Calu3 (cell line): ENCODE results near the gene SDHA. TPM values are rescaled to one million over a fixed set of nuclear protein-coding genes. Genes with fewer than 3 reads are reported as not detected.

ENCODE experiments used
- BruUV-seq: library from RNA; stranded (reverse); fragments of 400-500 nt; replicated peaks from 2 replicates; lab custom pipeline; 2021; lab: Mats Ljungman, UMichigan
- CTCF ChIA-PET: fragments of 300-600 bp; sonication (Branson Sonifier 250); formaldehyde crosslinking; loops from one replicate; lab custom pipeline; 2022; ENCODE audit warnings: antibody characterized with exemption; lab: Charles Lee
- DNase-seq: peaks from one replicate; pipeline ENCODE4 v3.0.0; 2022
- H3K27ac Mint-ChIP-seq: one replicate; pipeline ENCODE4 v1.8.0; 2022; ENCODE audit warnings: mixed read lengths; ENCODE audit not compliant: unreplicated experiment
- H3K27me3 Mint-ChIP-seq: one replicate; pipeline ENCODE4 v1.8.0; 2022; ENCODE audit warnings: mixed read lengths; ENCODE audit not compliant: unreplicated experiment
- H3K36me3 Mint-ChIP-seq: one replicate; pipeline ENCODE4 v1.8.0; 2022; ENCODE audit warnings: mild to moderate bottlenecking, moderate library complexity, mixed read lengths; ENCODE audit not compliant: insufficient read depth, unreplicated experiment
- H3K4me1 Mint-ChIP-seq: one replicate; pipeline ENCODE4 v1.8.0; 2022; ENCODE audit warnings: mild to moderate bottlenecking, low read depth, mixed read lengths; ENCODE audit not compliant: unreplicated experiment
- H3K4me3 Mint-ChIP-seq: one replicate; pipeline ENCODE4 v1.8.0; 2022; ENCODE audit warnings: mild to moderate bottlenecking, low read depth, moderate library complexity, mixed read lengths; ENCODE audit not compliant: unreplicated experiment
- H3K9me3 Mint-ChIP-seq: one replicate; pipeline ENCODE4 v1.8.0; 2022; ENCODE audit warnings: low read depth, mixed read lengths; ENCODE audit not compliant: unreplicated experiment
- intact Hi-C: fragments of 100-400 bp; cut with micrococcal nuclease; formaldehyde crosslinking; loops from one replicate; pipeline ENCODE4 v1.10.0; 2022; ENCODE audit not compliant: unreplicated experiment
- total RNA-seq: library from RNA; stranded (reverse); gene quantifications from 2 replicates; pipeline ENCODE4 v1.2.3, GENCODE V29; 2022
- TF ChIP-seq, protein P1 (sequence below): fragments of 200-600 bp; IDR thresholded peaks from one replicate; pipeline ENCODE4 v1.8.0; 2022; ENCODE audit warnings: antibody characterized with exemption; ENCODE audit not compliant: unreplicated experiment

SDHA gene
- total RNA-seq, 1 experiment from 2014 or later, result 96.9 TPM

DNA sequence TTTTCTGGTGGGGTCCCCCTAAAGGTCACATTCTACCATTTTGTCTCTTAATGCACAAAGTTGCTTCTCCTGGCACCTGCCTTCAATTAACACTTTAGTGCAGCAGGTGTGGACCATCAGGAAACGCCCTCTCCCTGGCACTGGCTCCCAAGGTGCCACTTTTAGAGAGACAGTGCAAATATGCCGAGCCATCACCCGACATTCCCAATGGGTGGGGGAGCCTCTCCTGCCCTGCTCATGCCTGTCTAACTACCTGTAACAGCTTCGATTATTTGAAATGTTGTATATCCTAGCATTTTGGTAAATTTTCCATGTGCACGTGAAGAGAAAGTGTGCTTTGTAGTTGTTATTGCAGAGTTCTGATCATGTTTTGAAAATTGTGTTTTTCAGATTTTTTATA is 40.0 kb upstream of the SDHA start:
- BruUV-seq, result no TSS peak
- Mint-ChIP-seq H3K27me3 (peaks cover 84% of the 10 kb centered on the region), H3K9me3 (no peaks in the 10 kb centered on the region), H3K4me3 (no peak overlapping the region), H3K36me3 (no peaks in the 10 kb centered on the region), H3K4me1 (no peaks in the 10 kb centered on the region), H3K27ac (no peak overlapping the region)
- no peak for DNase-seq
- TF ChIP-seq, protein P1, sequence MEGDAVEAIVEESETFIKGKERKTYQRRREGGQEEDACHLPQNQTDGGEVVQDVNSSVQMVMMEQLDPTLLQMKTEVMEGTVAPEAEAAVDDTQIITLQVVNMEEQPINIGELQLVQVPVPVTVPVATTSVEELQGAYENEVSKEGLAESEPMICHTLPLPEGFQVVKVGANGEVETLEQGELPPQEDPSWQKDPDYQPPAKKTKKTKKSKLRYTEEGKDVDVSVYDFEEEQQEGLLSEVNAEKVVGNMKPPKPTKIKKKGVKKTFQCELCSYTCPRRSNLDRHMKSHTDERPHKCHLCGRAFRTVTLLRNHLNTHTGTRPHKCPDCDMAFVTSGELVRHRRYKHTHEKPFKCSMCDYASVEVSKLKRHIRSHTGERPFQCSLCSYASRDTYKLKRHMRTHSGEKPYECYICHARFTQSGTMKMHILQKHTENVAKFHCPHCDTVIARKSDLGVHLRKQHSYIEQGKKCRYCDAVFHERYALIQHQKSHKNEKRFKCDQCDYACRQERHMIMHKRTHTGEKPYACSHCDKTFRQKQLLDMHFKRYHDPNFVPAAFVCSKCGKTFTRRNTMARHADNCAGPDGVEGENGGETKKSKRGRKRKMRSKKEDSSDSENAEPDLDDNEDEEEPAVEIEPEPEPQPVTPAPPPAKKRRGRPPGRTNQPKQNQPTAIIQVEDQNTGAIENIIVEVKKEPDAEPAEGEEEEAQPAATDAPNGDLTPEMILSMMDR, result no peak
- CTCF ChIA-PET, result no interaction called here
- intact Hi-C loops, result no loop called here

DNA sequence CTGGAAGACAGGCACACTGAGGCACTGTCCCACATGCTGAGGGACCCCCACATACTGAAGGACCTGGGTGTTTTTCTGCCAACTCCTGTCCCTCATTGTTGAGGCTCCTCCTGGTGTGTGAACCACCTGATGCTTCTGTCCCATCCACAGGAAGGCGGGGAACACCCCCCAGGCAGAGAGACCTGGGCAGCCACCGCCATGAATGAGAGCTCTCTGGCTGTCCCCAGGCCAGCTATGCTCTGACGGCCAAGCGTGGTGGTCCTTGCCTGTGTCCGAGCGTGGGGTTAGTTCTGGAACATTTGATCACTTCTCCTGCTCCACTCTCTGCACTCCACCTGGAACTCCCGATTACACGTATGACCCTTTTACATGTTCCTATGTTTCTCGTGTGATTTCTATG is 38.7 kb upstream of the SDHA start:
- CTCF ChIA-PET, result no interaction called here
- Mint-ChIP-seq H3K27ac (no peak overlapping the region), H3K4me1 (no peaks in the 10 kb centered on the region), H3K4me3 (no peak overlapping the region), H3K36me3 (no peaks in the 10 kb centered on the region), H3K27me3 (peaks cover 84% of the 10 kb centered on the region), H3K9me3 (no peaks in the 10 kb centered on the region)
- no TSS peak for BruUV-seq
- TF ChIP-seq, protein P1, result no peak
- DNase-seq, result no peak
- intact Hi-C loops, result no loop called here

DNA sequence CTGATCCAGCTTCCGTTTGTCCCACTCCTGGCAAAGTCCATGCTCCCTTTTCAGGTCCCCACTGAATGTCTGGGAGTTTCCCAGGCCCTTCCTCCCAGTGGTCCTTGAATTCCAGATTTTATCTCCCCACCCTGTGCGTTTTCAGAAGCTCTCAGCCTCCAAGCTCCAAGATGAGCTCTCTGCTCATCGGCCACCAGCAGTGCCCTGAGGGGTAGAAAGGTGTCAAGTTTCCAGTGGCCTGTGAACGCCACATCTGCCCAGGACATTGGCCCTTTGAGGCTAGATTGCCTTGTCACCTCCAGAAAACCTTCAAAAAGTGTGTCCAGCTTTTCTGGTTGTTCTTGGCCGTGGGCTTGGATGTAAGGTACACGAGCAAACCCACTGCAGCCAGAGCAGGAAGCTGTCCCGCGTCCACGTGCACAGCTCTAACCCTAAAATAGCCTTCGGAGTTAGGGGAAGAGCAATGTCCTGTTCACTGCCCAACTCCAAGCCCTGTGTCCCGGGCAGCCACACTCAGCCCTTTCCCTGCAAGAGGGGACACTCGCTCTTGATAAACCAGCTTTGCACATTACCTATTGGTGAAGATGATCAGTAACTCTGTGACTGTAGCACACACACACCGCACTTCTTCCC is 37.7 kb upstream of the SDHA start:
- BruUV-seq, result no TSS peak
- TF ChIP-seq, protein P1, result no peak
- no peaks in the 10 kb centered on the region for H3K36me3 Mint-ChIP-seq
- H3K4me3 Mint-ChIP-seq, result no peak overlapping the region
- no peaks in the 10 kb centered on the region for H3K9me3 Mint-ChIP-seq
- H3K4me1 Mint-ChIP-seq, result no peaks in the 10 kb centered on the region
- no peak for DNase-seq
- intact Hi-C loops, result no loop called here
- no peak overlapping the region for H3K27ac Mint-ChIP-seq
- CTCF ChIA-PET, result no interaction called here
- H3K27me3 Mint-ChIP-seq, result peaks cover 84% of the 10 kb centered on the region

DNA sequence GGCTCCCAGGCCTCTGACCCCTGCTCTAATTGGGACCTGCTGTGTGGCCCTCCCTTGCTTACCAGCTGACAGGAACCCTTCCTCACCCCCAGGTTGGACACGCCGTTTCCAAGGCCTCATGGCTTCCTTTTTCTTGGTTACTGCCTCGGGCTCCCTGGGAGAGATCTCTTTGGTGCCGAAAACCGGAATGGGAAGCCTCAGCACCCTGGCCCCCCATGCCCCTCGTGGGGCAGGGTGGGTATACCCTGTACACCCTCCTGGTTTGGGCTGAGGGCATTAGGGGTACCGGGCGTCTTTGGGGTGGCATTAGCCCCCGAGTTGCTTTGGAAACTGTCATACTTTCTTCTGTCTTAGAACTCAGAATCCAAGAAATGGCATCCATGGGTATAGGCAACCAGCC is 37.0 kb upstream of the SDHA start:
- BruUV-seq, result no TSS peak
- intact Hi-C loops, result no loop called here
- H3K27me3 Mint-ChIP-seq, result peaks cover 80% of the 10 kb centered on the region
- no peaks in the 10 kb centered on the region for H3K4me1 Mint-ChIP-seq
- H3K9me3 Mint-ChIP-seq, result no peaks in the 10 kb centered on the region
- H3K4me3 Mint-ChIP-seq, result no peak overlapping the region
- CTCF ChIA-PET, result no interaction called here
- no peaks in the 10 kb centered on the region for H3K36me3 Mint-ChIP-seq
- TF ChIP-seq, protein P1, result no peak
- no peak for DNase-seq
- no peak overlapping the region for H3K27ac Mint-ChIP-seq
